ENCODE data around the gene LHPP. TPM values are rescaled to one million over a fixed set of nuclear protein-coding genes. Genes with fewer than 3 reads are reported as not detected.

LHPP gene
- total RNA-seq, 6 donors from 2014 or later: 12.0 to 21.4 (median 16.4) TPM

GRCh38 chr10:124450783-124451057, 10.9 kb upstream of the LHPP start:
- Histone ChIP-seq H3K4me3 (no peak overlapping the region), H3K27me3 (peaks cover 0 to 50% (median 31%) of the 10 kb centered on the region in 4 donors), H3K36me3 (no peaks in the 10 kb centered on the region), H3K4me1 (peaks cover 11 to 38% (median 23%) of the 10 kb centered on the region in 4 donors), H3K27ac (no peak overlapping the region), H3K9me3 (no peaks in the 10 kb centered on the region)
- DNase-seq: no peak
- TF ChIP-seq POLR2AphosphoS5 (IDR thresholded peaks at IDR 0.05): no peak
- no peak for TF ChIP-seq CTCF (IDR thresholded peaks at IDR 0.05)
- no peak for TF ChIP-seq EP300 (IDR thresholded peaks at IDR 0.05)
- no peak for TF ChIP-seq POLR2A (IDR thresholded peaks at IDR 0.05)
- ATAC-seq (ENCODE audit: low FRiP score in 2 of 2): no peak
- WGBS, 2 donors: 23% methylated on average over 5 of the region's 5 CpGs; no CpG with 5 or more reads in 1 of the 2 donors

- peaks cover 11 to 38% (median 23%) of the 10 kb centered on the region in 4 donors for H3K4me1 ChIP-seq
- TF ChIP-seq EP300 (IDR thresholded peaks at IDR 0.05) (no peak), CTCF (IDR thresholded peaks at IDR 0.05) (no peak), POLR2A (IDR thresholded peaks at IDR 0.05) (no peak), POLR2AphosphoS5 (IDR thresholded peaks at IDR 0.05) (no peak)
- H3K36me3 ChIP-seq: no peaks in the 10 kb centered on the region
- DNase-seq (no peak), ATAC-seq (ENCODE audit: low FRiP score in 2 of 2) (no peak)
- H3K9me3 ChIP-seq: no peaks in the 10 kb centered on the region
- H3K4me3 ChIP-seq: no peak overlapping the region
- WGBS, 2 donors: 21 to 22% methylated on average over 6 of the region's 6 CpGs
- H3K27me3 ChIP-seq: peaks cover 0 to 50% (median 30%) of the 10 kb centered on the region in 4 donors
- H3K27ac ChIP-seq: no peak overlapping the region
Observed at GRCh38 chr10:124451276-124451675, 10.3 kb upstream of the LHPP start.

GRCh38 chr10:124453960-124454610, 7.5 kb upstream of the LHPP start:
- Histone ChIP-seq H3K27ac (no peak overlapping the region), H3K4me3 (no peak overlapping the region), H3K4me1 (peaks cover 6 to 15% (median 12%) of the 10 kb centered on the region in 4 donors), H3K36me3 (no peaks in the 10 kb centered on the region), H3K27me3 (peaks cover 0 to 26% (median 9%) of the 10 kb centered on the region in 4 donors), H3K9me3 (no peaks in the 10 kb centered on the region)
- no peak for ATAC-seq (ENCODE audit: low FRiP score in 2 of 2)
- DNase-seq: no peak
- 18 to 21% methylated on average over 8 of the region's 8 CpGs for WGBS, 2 donors
- TF ChIP-seq EP300 (IDR thresholded peaks at IDR 0.05): no peak
- no peak for TF ChIP-seq POLR2AphosphoS5 (IDR thresholded peaks at IDR 0.05)
- TF ChIP-seq POLR2A (IDR thresholded peaks at IDR 0.05): no peak
- no peak for TF ChIP-seq CTCF (IDR thresholded peaks at IDR 0.05)

- WGBS, 2 donors: 66 to 68% methylated on average over 7 of the region's 7 CpGs
- TF ChIP-seq CTCF (IDR thresholded peaks at IDR 0.05): no peak
- no peak for TF ChIP-seq POLR2AphosphoS5 (IDR thresholded peaks at IDR 0.05)
- TF ChIP-seq POLR2A (IDR thresholded peaks at IDR 0.05): no peak
- TF ChIP-seq EP300 (IDR thresholded peaks at IDR 0.05): no peak
- Histone ChIP-seq H3K36me3 (no peaks in the 10 kb centered on the region), H3K4me3 (no peak overlapping the region), H3K27ac (no peak overlapping the region), H3K4me1 (peaks cover 0 to under 1% (median 0%) of the 10 kb centered on the region in 4 donors), H3K27me3 (peaks cover 0 to 15% (median 3%) of the 10 kb centered on the region in 4 donors), H3K9me3 (no peaks in the 10 kb centered on the region)
- DNase-seq: no peak
- no peak for ATAC-seq (ENCODE audit: low FRiP score in 2 of 2)
Observed at GRCh38 chr10:124455441-124455840, 6.2 kb upstream of the LHPP start.

GRCh38 chr10:124458473-124458872, 3.1 kb upstream of the LHPP start:
- no peak for ATAC-seq (ENCODE audit: low FRiP score in 2 of 2)
- Histone ChIP-seq H3K4me3 (no peak overlapping the region), H3K27ac (no peak overlapping the region), H3K4me1 (peaks cover 0 to 10% (median 3%) of the 10 kb centered on the region in 4 donors), H3K9me3 (no peaks in the 10 kb centered on the region), H3K27me3 (peaks cover 0 to 4% (median 0%) of the 10 kb centered on the region in 4 donors), H3K36me3 (no peaks in the 10 kb centered on the region)
- 92 to 94% methylated on average over 3 to 4 of the region's 4 CpGs for WGBS, 2 donors
- no peak for TF ChIP-seq CTCF (IDR thresholded peaks at IDR 0.05)
- no peak for TF ChIP-seq POLR2AphosphoS5 (IDR thresholded peaks at IDR 0.05)
- TF ChIP-seq EP300 (IDR thresholded peaks at IDR 0.05): no peak
- no peak for TF ChIP-seq POLR2A (IDR thresholded peaks at IDR 0.05)
- no peak for DNase-seq
